Stimulated activated CD4-positive, alpha-beta T cell treated with anti-CD3 and anti-CD28 coated beads, TNF-alpha, amount 100 ng/mL, for 24 hours (primary cell): ENCODE results near the gene OSGEPL1.
"Not testable (repeated sequence)": the region's sequence is repeated elsewhere in the genome, so short reads cannot be mapped to it uniquely, and the experiment has no call there.

Source experiments
- DNase-seq, 3 experiments: peaks; one replicate each; pipeline ENCODE4 v3.0.0-alpha.2; 2020; ENCODE audit warnings: low read depth in 3 of 3

Gene OSGEPL1

GRCh38 chr2:189762551-189763298 lies at the start of gene OSGEPL1:
OSGEPL1 (minus strand) TSS chr2:189762792; CDS start chr2:189761640, 1,152 bp downstream.
- DNase-seq, result peak; percentile 87 to 90 (median 89)

DNA sequence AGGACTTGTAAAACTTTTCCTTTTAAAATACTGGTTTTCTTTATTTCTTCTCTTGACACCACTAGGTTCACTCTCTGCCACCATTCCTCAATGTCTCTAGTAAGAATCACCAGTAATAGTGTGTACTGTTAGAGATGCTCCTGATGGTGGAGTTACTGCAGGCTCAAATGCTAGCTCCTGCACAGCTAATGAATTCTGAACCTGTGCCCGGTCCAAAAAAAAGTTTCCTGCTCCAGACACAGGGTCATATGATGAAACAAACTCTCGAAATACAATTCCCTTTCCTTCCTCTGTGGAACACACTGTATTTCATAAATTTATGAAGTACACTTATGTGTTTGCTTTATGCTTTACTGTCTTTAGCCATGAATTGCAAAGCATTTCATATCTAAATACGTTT lies 40.8 kb upstream of the OSGEPL1 start:
- no peak for DNase-seq

DNA sequence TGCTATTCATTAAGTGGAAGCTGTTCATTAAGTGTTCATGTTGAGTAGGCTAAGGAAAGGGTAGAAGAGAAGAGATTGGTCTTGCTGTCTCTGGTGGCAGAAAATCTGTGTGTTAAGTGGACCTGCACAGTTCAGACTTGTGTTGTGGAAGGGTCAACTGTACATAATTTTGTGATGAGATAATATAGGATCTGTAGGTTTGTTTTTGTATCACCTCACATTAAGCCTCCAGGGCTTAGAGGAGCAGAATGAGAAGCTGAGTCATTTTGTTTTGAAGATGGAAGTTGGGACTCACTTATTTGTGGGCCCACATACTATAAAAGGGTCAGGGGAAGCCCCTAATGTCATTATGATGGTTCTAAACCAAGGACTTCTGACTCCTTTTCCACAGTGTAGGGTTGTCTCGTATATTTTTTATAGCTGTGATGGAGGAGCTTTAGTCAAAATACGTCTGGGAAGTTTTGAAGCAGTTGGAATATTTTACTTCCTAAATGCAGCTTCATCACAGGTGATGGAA lies 39.9 kb upstream of the OSGEPL1 start:
- DNase-seq, result no peak

GRCh38 chr2:189799531-189799930 lies 36.9 kb upstream of the OSGEPL1 start:
- DNase-seq, result no peak

- DNase-seq, result no peak
Observed at GRCh38 chr2:189799030-189799331, 36.4 kb upstream of the OSGEPL1 start.

DNA sequence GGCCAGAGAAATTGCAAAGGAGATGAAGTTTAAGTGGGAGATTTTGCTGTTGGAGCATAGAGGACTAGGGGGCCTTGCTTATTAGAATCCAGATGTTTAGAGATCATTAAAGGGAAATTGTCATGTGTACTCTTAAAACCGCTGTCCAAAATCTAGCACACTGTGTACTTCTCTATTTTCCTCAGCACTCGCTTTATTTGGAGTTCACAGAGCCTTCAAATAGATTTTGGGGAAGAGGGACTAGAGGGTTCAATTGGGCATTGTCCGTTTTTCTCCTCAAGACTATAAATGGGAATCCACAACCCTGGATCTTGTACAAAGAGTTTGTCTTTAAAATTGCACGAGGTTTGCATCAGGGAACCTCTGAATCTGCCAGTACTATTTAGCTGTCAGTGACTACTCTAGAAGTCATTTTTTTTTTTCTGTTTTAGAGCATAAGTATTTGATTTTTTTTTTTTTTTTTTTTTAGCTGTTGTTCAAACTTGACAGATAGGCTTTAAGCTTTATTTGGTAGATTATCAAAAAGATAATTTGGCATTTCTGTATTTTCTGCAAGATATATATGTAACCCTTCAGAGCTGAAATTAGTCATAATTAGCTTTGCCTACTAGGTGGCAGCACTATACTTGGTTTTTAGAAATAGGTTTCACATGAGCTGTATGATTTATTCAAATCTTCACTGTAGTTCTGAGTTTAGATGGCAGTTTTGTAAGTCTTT lies 35.9 kb upstream of the OSGEPL1 start:
- no peak for DNase-seq

DNA sequence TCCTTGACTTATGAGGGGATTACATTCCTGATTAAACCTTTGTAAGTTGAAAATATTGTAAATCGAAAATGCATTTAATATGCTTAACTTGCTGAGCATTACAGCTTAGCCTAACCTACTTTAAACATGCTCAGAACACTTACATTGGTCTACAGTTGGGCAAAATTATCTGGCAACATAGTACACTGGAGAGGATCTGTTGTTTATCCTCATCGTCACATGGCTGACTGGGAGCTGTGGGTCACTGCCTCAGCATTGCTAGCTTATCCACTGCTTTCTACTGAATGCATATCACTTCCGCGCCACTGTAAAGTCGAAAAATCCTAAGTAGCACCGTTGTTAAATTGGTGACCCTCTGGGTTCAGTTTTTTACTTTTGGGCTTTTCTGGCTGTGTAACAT lies 35.3 kb upstream of the OSGEPL1 start:
- DNase-seq, result no peak

GRCh38 chr2:189794310-189794709 lies 31.7 kb upstream of the OSGEPL1 start:
- DNase-seq, result no peak

DNA sequence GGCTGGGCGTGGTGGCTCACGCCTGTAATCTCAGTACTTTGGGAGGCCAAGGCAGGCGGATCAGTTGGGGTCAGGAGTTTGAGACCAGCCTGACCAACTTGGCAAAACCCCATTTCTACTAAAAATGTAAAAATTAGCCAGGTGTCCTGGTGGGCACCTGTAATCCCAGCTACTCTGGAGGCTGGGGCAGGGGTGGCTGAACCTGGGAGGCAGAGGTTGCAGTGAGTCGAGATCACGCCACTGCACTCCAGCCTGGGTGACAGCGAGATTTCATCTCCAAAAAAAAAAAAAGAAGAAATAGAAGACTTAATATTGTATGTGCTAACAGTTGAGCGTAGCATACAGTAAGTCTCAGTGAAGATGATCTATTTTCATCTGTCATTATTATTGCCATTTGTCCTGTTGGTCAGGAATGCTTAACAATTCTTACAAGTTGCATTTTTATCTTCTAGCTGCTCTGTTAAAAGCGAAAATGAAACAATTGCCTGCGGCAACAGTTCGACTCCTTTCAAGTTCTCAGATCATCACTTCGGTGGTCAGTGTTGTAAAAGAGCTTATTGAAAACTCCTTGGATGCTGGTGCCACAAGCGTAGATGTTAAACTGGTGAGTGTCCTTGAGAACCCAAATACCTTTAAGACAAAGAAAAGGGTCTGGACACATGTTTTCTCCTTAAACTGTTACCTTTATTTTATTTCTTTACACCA lies 28.9 kb upstream of the OSGEPL1 start:
- DNase-seq, result no peak

GRCh38 chr2:189783927-189784867 lies 21.6 kb upstream of the OSGEPL1 start, which contains the start of the genes ORMDL1 and PMS1:
ORMDL1 (minus strand) TSS chr2:189784339; CDS start chr2:189782595, 1,744 bp downstream.
PMS1 (plus strand) TSS chr2:189784450; CDS start chr2:189791810, 7,360 bp downstream.
- DNase-seq, result peak; percentile 86 to 92 (median 90)

DNA sequence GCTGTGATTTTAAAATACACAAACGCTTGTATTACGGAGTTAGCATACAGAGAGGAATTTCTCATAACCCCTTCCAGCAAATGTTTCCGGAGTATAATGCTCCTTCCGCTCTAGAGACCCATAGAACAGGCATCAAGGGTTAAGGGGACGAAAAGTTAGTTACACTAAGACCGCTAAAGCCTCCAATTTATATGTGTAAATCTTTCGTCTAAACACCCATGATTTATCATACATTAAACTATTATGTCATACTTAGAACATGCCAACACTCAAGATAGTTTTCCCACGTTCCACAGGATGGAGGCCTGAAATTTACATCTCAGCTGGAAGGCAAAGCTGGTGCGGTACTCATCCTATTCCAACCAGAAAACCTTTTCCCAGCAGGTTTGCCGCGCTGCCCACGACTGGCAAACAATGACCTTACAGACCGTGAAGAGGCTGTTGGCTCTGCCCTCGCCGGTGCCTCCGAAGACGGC lies 20.9 kb upstream of the OSGEPL1 start:
- no peak for DNase-seq

- no peak for DNase-seq
Observed at GRCh38 chr2:189782221-189782671, 19.7 kb upstream of the OSGEPL1 start.

GRCh38 chr2:189772212-189772611 lies 9.6 kb upstream of the OSGEPL1 start:
- DNase-seq, result no peak

DNA sequence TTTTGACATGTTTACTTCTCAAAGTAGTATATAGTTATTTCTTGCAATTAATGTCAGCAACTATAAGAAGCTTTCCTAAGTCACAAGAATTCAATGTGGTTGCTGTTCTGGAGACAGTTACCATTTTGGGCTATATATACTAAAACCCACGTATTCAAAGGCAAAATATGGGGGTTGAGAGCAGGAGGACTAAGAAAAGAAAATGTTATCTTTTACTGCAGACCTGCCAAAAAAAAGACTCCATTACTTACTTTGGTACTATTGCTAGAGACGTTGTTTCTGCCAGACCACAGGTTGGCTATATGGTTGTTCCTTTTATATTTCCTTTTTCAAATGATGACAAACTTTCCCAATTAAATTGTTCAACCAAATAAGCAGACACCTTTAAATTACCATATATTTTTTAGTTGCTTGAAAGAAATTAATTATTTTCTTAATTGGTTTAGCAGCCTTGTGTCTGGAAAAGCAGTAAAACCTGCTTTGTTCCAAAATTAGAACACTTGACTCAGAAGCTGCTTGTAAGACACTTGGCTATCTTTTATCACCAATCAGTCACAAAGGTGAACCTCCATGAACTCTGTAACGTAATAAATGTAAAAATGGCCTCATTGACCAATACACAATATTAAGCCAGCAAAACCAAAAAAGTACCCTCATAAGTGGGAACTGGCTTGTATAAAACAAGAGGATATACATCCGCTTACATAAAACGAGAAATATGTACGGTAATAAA lies 8.2 kb upstream of the OSGEPL1 start:
- no peak for DNase-seq

GRCh38 chr2:189763908-189764661 lies 1.5 kb upstream of the OSGEPL1 start:
- DNase-seq, result no peak

GRCh38 chr2:189762229-189762550 lies 402 bp downstream of the OSGEPL1 start:
- DNase-seq, result no peak

- DNase-seq, result not testable (repeated sequence)
Observed at GRCh38 chr2:189760154-189760553, 2.4 kb downstream of the OSGEPL1 start.

DNA sequence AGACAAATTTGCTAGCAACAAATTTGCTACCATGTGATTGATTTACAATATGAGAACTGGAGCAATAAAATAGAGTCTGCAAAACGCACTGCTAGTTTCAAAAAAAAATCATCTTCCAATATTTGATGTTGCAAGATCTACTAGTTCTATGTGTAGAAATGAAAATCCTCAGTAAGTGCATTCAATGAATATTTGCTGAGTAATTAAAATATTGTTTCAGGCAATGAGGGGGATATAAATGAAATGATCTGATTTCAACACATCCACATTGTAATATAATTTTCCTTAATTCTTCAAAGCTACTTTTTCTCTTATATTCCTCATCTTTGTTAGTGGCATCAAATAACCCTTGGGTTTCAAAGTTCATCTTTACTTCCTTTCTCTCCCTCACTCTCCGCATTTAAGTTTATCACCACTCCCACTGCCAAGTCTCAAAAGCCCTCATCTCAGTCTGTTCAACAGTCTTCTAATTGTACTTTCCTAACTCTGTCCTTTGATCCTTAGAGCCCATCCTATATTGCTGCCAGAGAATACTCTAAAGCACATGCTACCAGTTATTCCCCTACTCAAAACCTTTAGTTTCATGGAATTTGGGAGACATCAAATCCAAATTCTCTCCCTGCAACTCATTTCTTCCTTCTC lies 6.2 kb downstream of the OSGEPL1 start:
- no peak for DNase-seq

DNA sequence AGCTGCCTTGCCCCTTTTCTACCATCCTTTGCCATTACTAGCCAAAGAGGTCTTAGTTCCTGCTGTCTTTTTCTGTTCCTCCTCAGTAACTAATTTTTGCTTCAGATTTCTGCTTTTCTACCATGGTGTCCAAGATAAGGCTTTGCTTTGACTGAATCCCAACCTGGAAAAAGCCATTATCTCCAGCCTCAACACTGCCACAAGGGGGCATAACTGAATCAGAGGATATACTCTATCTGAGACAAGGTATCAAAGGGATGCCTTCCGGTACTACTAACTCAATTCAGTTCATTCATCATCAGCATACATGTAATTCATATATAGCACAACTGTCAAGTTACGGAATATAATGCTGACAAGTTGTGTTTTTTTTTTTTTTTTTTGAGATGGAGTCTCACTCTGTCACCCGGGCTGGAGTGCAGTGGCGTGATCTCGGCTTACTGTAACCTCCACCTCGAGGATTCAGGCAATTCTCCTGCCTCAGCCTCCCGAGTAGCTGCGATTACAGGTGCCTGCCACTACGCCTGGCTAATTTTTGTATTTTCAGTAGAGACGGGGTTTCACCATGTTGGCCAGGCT lies 11.4 kb downstream of the OSGEPL1 start:
- DNase-seq, result peak in 2 of 3 experiments; percentile 17 to 21
